SJSA1 (cell line): ENCODE results near the gene DKK2. TPM values are rescaled to one million over a fixed set of nuclear protein-coding genes. Genes with fewer than 3 reads are reported as not detected.
"Not testable (repeated sequence)": the region's sequence is repeated elsewhere in the genome, so short reads cannot be mapped to it uniquely, and the experiment has no call there.

Source experiments
- DNase-seq, 2 experiments: peaks; one replicate each; pipeline ENCODE4 v3.0.0-alpha.2; 2015 to 2020; ENCODE audit warnings: low spot score in 2 of 2, low read depth in 1 of 2
- H3K27ac ChIP-seq: fragments of 250-450 bp; sonication (Bioruptor Pico); 2 replicates; pipeline ENCODE4 v1.5.1; 2020; ENCODE audit warnings: mild to moderate bottlenecking, moderate library complexity
- H3K27me3 ChIP-seq: fragments of 250-450 bp; sonication (Bioruptor Pico); replicated peaks from 2 replicates; pipeline ENCODE4 v1.5.1; 2020; ENCODE audit warnings: mild to moderate bottlenecking, moderate library complexity
- H3K36me3 ChIP-seq: fragments of 250-450 bp; sonication (Bioruptor Pico); 2 replicates; pipeline ENCODE4 v1.5.1; 2020; ENCODE audit warnings: mild to moderate bottlenecking
- H3K4me1 ChIP-seq: fragments of 250-450 bp; sonication (Bioruptor Pico); replicated peaks from 2 replicates; pipeline ENCODE4 v1.6.1; 2021; ENCODE audit warnings: mild to moderate bottlenecking
- H3K4me3 ChIP-seq: fragments of 250-450 bp; sonication (Bioruptor Pico); 2 replicates; pipeline ENCODE4 v1.5.1; 2020; ENCODE audit warnings: mild to moderate bottlenecking
- H3K9me3 ChIP-seq: fragments of 250-450 bp; sonication (Bioruptor Pico); replicated peaks from 2 replicates; pipeline ENCODE4 v1.5.1; 2020; ENCODE audit warnings: mild to moderate bottlenecking
- total RNA-seq: library from RNA; depleted of rRNA; stranded (reverse); fragments of >200 nt; shearing (Covaris generic); gene quantifications from 2 replicates; pipeline ENCODE4 v1.2.3, GENCODE V29; 2014

Gene DKK2
- total RNA-seq, 1 experiment from 2014 or later: 8.9 TPM

GRCh38 chr4:106914223-106914622, 121.9 kb downstream of the DKK2 start:
- Histone ChIP-seq H3K9me3 (no peaks in the 10 kb centered on the region), H3K27me3 (no peaks in the 10 kb centered on the region; the same call in 1 of the 2 replicates), H3K36me3 (no peaks in the 10 kb centered on the region), H3K4me3 (no peak overlapping the region), H3K27ac (no peak overlapping the region), H3K4me1 (no peaks in the 10 kb centered on the region)
- no peak for DNase-seq

- Histone ChIP-seq H3K9me3 (no peaks in the 10 kb centered on the region), H3K27ac (no peak overlapping the region), H3K36me3 (no peaks in the 10 kb centered on the region), H3K4me1 (no peaks in the 10 kb centered on the region), H3K27me3 (no peaks in the 10 kb centered on the region; the same call in 1 of the 2 replicates), H3K4me3 (no peak overlapping the region)
- DNase-seq: no peak
These were observed 126.5 kb downstream of the DKK2 start for GRCh38 chr4:106909486-106910188.

DNA sequence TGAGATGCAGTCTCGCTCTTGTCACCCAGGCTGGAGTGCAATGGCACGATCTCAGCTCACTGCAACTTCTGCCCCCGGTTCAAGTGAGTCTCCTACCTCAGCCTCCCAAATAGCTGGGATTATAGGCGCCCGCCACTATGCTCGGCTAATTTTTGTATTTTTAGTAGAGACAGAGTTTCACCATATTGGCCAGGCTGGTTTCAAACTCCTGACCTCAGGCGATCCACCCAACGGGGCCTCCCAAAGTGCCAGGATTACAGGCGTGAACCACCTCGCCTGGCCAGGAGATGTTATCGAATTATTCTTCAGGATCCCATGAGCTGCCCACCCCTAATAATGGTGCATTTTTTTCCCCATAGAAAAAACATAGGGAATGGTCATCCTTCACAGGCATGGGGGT, 128.1 kb downstream of the DKK2 start:
- not testable (repeated sequence) for DNase-seq, H3K27me3 ChIP-seq, H3K27ac ChIP-seq, H3K36me3 ChIP-seq, H3K4me1 ChIP-seq, H3K9me3 ChIP-seq, H3K4me3 ChIP-seq

DNA sequence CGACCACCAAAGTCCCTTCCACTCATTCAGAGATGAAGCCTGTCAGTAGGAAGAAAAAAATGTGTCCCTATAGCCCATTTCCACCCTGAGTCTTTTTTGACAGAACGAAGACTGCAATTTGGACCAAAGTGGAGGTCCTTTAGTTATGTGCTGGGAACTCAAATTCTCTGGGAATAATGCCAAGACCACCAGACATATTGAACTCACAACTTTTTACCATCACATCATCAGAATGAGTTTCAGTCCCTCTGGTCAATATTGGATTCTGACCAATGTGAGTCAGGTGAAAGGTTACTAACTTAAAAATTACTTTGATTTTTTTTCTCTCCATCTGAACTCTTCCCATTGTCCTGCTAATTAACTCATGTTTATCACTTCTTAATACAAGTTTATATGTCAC, 128.9 kb downstream of the DKK2 start:
- no peaks in the 10 kb centered on the region for H3K4me1 ChIP-seq
- H3K27ac ChIP-seq: no peak overlapping the region
- no peak overlapping the region for H3K4me3 ChIP-seq
- H3K9me3 ChIP-seq: no peaks in the 10 kb centered on the region
- H3K27me3 ChIP-seq: no peaks in the 10 kb centered on the region; the same call in 1 of the 2 replicates
- H3K36me3 ChIP-seq: no peaks in the 10 kb centered on the region
- DNase-seq: no peak

- H3K4me3 ChIP-seq: no peak overlapping the region
- H3K9me3 ChIP-seq: no peaks in the 10 kb centered on the region
- no peaks in the 10 kb centered on the region for H3K4me1 ChIP-seq
- no peaks in the 10 kb centered on the region; the same call in 1 of the 2 replicates for H3K27me3 ChIP-seq
- H3K36me3 ChIP-seq: no peaks in the 10 kb centered on the region
- no peak overlapping the region for H3K27ac ChIP-seq
- no peak for DNase-seq
These were observed 129.4 kb downstream of the DKK2 start for GRCh38 chr4:106906728-106907127.

- Histone ChIP-seq H3K4me1 (no peaks in the 10 kb centered on the region), H3K27ac (no peak overlapping the region), H3K4me3 (no peak overlapping the region), H3K9me3 (no peaks in the 10 kb centered on the region), H3K36me3 (no peaks in the 10 kb centered on the region), H3K27me3 (no peaks in the 10 kb centered on the region)
- DNase-seq: peak; percentile 29 to 50
These were observed 137.4 kb downstream of the DKK2 start for GRCh38 chr4:106898621-106899230.

- H3K36me3 ChIP-seq: no peaks in the 10 kb centered on the region
- H3K4me1 ChIP-seq: no peaks in the 10 kb centered on the region
- no peak overlapping the region for H3K4me3 ChIP-seq
- H3K27me3 ChIP-seq: no peaks in the 10 kb centered on the region
- no peak overlapping the region for H3K27ac ChIP-seq
- no peaks in the 10 kb centered on the region for H3K9me3 ChIP-seq
- no peak for DNase-seq
These were observed 142.2 kb downstream of the DKK2 start for GRCh38 chr4:106893903-106894302.

DNA sequence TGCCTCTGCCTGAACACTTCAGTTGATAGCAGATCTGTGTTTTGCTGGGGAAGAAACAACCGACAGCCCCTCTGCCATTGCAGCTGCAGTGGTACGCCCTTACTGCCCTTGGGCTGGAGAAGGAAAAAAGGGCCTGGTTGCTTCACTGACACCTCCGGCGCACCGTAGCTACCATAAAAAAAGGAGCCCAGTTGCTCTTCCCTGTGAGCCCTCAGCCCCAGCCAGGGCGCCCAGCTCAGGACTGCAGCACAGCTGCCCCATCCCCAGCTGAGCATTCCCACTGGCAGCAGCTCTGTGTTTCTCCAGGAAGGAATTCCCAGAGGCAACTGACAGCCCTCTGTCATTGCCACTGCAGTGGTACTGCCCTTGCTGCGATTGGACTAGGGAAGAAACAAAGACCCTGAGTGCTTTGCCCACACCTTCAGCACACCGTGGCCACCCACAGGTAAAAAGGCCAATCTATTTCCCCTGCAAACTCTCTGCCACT, 142.7 kb downstream of the DKK2 start:
- no peaks in the 10 kb centered on the region for H3K27me3 ChIP-seq
- no peak overlapping the region for H3K4me3 ChIP-seq
- no peaks in the 10 kb centered on the region for H3K36me3 ChIP-seq
- H3K27ac ChIP-seq: no peak overlapping the region
- no peaks in the 10 kb centered on the region for H3K4me1 ChIP-seq
- no peak for DNase-seq
- no peaks in the 10 kb centered on the region for H3K9me3 ChIP-seq

DNA sequence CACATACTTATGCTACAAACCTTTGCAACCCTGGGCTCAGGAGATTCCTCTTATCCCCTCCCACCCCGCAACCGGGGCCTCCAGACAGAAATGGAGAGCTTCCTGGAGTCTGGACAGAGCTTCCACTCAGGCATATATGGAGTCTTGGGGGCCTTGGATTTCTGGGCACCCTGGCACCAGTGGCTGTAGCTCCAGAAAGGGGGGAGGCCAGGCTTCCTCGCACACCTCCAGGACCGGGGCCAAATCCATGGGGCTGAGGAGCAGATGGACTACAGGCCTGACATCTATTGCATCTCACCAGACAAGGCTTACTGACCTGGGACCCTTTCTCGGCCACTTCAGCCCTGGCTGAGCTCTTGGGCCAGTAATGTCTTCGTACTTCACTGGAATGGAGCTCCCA, 143.3 kb downstream of the DKK2 start:
- Histone ChIP-seq H3K27ac (no peak overlapping the region), H3K9me3 (no peaks in the 10 kb centered on the region), H3K4me3 (no peak overlapping the region), H3K36me3 (no peaks in the 10 kb centered on the region), H3K4me1 (no peaks in the 10 kb centered on the region), H3K27me3 (no peaks in the 10 kb centered on the region)
- DNase-seq: no peak

DNA sequence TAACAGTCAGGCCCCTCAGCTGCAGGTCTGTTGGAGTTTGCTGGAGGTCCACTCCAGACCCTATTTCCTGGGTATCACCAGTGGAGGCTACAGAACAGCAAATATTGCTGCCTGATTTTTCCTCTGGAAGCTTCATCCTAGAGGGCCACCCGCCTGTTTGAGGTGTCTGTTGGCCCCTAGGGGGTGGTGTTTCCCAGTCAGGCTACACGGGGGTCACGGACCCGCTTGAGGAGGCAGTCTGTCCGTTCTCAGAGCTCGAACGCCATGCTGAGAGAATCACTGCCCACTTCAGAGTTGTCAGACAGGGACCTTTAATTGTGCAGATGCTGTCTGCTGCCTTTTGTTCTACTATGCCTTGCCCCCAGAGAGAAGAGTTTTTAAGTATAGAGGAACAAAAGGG, 160.8 kb downstream of the DKK2 start:
- no peaks in the 10 kb centered on the region for H3K4me1 ChIP-seq
- H3K27ac ChIP-seq: no peak overlapping the region
- no peak for DNase-seq
- H3K27me3 ChIP-seq: no peaks in the 10 kb centered on the region
- no peaks in the 10 kb centered on the region for H3K9me3 ChIP-seq
- H3K4me3 ChIP-seq: no peak overlapping the region
- H3K36me3 ChIP-seq: no peaks in the 10 kb centered on the region
